ENCODE measurements around the gene MRPL48. TPM values are rescaled to one million over a fixed set of nuclear protein-coding genes. Genes with fewer than 3 reads are reported as not detected.

MRPL48 gene
- total and polyA plus RNA-seq, 2 of the 8 experiments (the other 6 are each of a cell fraction or from before 2014, with no cell fraction given), result 34.9 to 59.9 TPM

DNA sequence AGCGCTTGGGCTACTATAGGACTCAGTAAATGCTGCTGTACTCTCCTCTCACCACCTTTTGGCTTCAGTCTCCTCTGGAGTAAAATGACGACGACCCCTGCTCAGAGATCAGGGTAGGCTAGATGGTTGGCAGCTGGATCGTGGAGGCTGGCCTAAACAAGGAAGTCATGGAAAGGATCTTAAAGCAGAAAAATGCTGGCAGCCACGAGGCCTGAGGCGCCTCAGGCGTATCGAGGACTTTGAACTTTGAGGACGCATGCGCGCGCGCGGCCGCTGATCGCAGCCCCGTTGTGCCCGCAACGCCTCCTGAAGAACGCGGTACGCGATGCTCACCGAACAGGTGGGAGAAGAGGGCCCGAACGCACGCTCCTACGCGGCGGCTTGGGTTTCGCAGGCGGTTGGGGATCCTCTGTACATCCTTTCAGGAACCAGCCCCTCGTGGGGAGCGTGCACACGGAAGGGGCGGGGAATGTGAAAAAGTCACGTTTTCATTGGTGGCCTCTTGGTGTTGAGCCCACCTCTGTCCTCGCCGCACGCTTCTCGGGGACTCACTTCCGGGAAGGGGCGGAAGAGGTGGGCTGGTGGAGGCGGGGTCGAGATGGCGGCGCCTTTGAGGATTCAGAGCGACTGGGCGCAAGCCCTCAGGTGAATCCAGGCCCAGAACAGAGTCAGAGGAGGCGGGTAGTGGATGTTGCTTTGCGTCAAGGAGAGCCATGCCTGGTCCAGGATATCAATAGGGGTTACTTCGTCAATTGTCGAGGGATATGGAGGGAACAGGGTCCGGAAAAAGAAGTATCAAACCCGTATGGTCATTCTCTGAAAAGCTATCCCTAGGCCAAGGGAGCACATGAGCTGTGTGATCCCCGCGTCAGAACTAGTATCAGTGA is 89.0 kb downstream of the MRPL48 start, which contains the start of the genes COA4 and PAAF1 (continued):
- TF ChIP-seq RAD21 (IDR thresholded peaks at IDR 0.05 in 1 of 2, conservative IDR thresholded peaks at IDR 0.05 in 1 of 2; ENCODE audit: low read depth in 2 of 2, low read length in 2 of 2) (0 out of 4 replicates have a peak, but pooled peaks of 1 of the 2 experiments have one; percentile 1), TBP (IDR thresholded peaks at IDR 0.05; ENCODE audit: low read depth, low read length) (peak; percentile 88), TAF1 (IDR thresholded peaks at IDR 0.05; ENCODE audit: low read depth, low read length) (peak; percentile 95), SIRT6 (IDR thresholded peaks at IDR 0.05; ENCODE audit: low read length) (no peak), EZH2 (IDR thresholded peaks at IDR 0.05; ENCODE audit: low read depth, low read length, severe bottlenecking) (no peak)
